ENCODE measurements around the gene SLC38A2.
A peak's percentile ranks its signal among the peaks of the same experiment; 100 is the strongest.

SLC38A2 gene

DNA sequence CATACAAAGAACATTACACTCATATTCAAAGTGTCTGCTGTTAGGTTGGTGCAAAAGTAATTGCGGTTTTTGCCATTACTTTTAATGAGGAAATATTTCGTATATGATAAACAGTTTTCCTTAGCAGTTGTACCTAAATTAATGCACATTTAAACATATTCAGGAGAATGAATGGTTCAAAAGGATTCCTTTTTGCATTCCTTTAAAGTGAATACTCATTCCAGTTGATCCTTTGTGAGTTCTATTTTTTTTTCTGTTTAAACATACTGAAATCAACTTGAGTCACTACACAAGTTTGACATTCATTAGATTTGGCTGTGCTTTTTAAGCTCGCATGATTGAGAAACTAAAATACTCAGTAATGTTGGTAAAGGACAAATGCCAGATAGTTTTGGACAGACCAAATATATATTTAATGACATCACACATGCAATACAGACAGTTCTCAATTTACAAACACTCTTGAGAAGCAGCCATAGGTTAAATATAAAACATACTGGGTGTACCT is 13.8 kb upstream of the SLC38A2 start:
- Histone ChIP-seq H3K4me3 (ENCODE audit: low read depth, low read length) (no peak overlapping the region), H3K9ac (no peak overlapping the region), H2AFZ (no peak overlapping the region), H3K4me1 (peaks cover 3% of the 10 kb centered on the region), H3K9me3 (ENCODE audit: control insufficient read depth, low read length) (no peaks in the 10 kb centered on the region), H3K36me3 (ENCODE audit: control insufficient read depth, insufficient read depth, low read length) (no peaks in the 10 kb centered on the region), H3K27ac (no peak overlapping the region), H3K4me2 (ENCODE audit: low read length) (no peak overlapping the region), H3K79me2 (peaks cover 4% of the 10 kb centered on the region), H3K27me3 (ENCODE audit: control insufficient read depth, insufficient read depth, low read length) (no peaks in the 10 kb centered on the region)
- TF ChIP-seq, protein P1, sequence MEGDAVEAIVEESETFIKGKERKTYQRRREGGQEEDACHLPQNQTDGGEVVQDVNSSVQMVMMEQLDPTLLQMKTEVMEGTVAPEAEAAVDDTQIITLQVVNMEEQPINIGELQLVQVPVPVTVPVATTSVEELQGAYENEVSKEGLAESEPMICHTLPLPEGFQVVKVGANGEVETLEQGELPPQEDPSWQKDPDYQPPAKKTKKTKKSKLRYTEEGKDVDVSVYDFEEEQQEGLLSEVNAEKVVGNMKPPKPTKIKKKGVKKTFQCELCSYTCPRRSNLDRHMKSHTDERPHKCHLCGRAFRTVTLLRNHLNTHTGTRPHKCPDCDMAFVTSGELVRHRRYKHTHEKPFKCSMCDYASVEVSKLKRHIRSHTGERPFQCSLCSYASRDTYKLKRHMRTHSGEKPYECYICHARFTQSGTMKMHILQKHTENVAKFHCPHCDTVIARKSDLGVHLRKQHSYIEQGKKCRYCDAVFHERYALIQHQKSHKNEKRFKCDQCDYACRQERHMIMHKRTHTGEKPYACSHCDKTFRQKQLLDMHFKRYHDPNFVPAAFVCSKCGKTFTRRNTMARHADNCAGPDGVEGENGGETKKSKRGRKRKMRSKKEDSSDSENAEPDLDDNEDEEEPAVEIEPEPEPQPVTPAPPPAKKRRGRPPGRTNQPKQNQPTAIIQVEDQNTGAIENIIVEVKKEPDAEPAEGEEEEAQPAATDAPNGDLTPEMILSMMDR (IDR thresholded peaks at IDR 0.05): no peak

GRCh38 chr12:46385438-46385837 is 12.9 kb upstream of the SLC38A2 start:
- Histone ChIP-seq H3K79me2 (peaks cover 3% of the 10 kb centered on the region), H2AFZ (no peak overlapping the region), H3K4me3 (ENCODE audit: low read depth, low read length) (no peak overlapping the region), H3K36me3 (ENCODE audit: control insufficient read depth, insufficient read depth, low read length) (no peaks in the 10 kb centered on the region), H3K27ac (no peak overlapping the region), H3K9me3 (ENCODE audit: control insufficient read depth, low read length) (no peaks in the 10 kb centered on the region), H3K27me3 (ENCODE audit: control insufficient read depth, insufficient read depth, low read length) (no peaks in the 10 kb centered on the region), H3K9ac (no peak overlapping the region), H3K4me1 (peaks cover 3% of the 10 kb centered on the region), H3K4me2 (ENCODE audit: low read length) (no peak overlapping the region)
- TF ChIP-seq, protein P1 (IDR thresholded peaks at IDR 0.05): no peak

DNA sequence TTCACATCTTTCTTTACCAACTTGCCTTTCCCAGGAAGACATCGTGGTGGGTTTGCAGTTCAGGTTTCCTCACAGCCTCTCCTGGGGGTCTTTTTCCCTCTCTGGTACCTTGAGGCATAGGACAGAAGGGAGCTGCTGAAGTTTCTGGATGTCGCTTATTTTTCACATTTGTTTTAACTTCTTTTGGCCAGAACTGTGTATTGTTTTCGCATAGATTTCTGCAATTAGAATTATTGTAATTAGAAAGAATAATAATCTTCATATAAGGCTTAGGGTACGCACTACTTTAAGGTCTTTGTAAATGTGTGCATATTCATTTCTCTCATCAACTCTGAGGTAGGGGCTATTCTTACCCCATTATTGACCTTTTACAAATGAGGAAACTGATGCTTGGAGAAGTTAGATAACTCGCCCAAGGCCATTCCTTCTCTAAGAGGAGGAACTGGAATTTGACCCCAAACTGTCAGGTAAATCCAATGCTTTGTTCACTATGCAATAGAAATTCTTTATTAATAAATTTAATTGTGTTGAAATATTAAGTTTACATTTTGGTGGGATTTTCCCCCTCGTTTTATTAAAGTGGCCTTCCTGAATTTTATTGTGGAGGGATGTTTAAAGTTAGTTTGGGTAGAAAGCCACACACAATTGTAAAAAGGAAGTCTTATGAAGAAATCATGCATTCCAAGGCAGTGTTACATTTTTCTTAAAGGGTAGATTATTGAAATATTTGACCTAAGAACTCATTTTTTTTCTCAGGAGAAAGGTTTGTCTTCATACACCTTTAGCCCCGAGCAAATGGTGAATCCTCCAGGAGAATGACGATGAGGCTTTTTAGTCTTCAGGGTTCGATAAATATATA is 12.1 kb upstream of the SLC38A2 start:
- H3K27me3 ChIP-seq (ENCODE audit: control insufficient read depth, insufficient read depth, low read length): no peaks in the 10 kb centered on the region

DNA sequence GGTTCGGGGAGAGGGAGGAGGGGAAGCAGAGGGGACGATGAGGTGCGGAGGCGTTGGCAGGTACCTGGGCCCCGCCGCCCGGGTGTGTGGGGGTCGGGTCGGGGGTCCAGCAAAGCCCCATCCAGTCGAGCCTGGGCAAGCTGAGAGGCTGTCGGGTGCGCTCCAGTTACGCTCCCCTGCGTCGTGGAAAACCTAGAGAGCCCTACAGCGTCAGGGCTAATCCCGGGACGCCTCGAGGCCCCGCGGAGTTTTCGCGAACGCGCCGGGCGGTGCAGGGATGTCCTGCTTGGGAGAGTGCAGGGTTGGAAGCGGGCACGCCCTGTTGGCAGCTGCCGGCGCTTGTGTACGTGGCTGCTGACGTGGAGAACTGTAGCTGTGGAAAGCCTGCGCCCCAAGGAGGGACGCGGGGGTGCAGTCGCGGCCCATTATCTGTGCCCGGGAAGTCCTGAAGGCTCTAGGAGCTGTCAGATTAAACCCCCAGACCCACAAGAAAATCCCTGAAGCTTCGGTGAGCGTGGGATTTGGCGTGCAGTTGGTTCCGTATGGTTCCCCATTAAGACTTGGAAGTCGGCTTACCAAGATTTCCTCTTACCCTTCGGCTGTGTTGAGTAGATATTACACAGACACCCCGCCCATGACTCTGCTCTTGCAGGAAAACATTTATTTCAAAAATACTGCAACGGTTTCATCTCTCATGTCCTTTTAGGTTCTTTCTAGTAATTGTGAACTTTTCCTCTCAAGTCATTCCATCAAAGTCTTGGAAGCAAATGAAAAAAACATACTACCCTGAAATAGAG is 11.3 kb upstream of the SLC38A2 start:
- H2AFZ ChIP-seq: peak overlapping the region; percentile 98
- no peaks in the 10 kb centered on the region for H3K79me2 ChIP-seq
- peak overlapping the region; percentile 95 for H3K4me2 ChIP-seq (ENCODE audit: low read length)
- H3K4me3 ChIP-seq (ENCODE audit: low read depth, low read length): peak overlapping the region; percentile 85
- H3K4me1 ChIP-seq: peaks cover 3% of the 10 kb centered on the region
- no peaks in the 10 kb centered on the region for H3K36me3 ChIP-seq (ENCODE audit: control insufficient read depth, insufficient read depth, low read length)
- TF ChIP-seq, protein P1 (IDR thresholded peaks at IDR 0.05): peak; percentile 15
- H3K27ac ChIP-seq: peak overlapping the region; percentile 98
- H3K9ac ChIP-seq: peak overlapping the region; percentile 38
- H3K27me3 ChIP-seq (ENCODE audit: control insufficient read depth, insufficient read depth, low read length): no peaks in the 10 kb centered on the region
- no peaks in the 10 kb centered on the region for H3K9me3 ChIP-seq (ENCODE audit: control insufficient read depth, low read length)

More for the DNA sequence above, 12.1 kb upstream of the SLC38A2 start:
- peak overlapping the region; percentile 85 for H3K4me3 ChIP-seq (ENCODE audit: low read depth, low read length)
- no peaks in the 10 kb centered on the region for H3K36me3 ChIP-seq (ENCODE audit: control insufficient read depth, insufficient read depth, low read length)
- H2AFZ ChIP-seq: peak overlapping the region; percentile 98
- H3K9me3 ChIP-seq (ENCODE audit: control insufficient read depth, low read length): no peaks in the 10 kb centered on the region
- no peak overlapping the region for H3K9ac ChIP-seq
- peak overlapping the region; percentile 98 for H3K27ac ChIP-seq
- H3K4me2 ChIP-seq (ENCODE audit: low read length): peak overlapping the region; percentile 95
- peaks cover 3% of the 10 kb centered on the region for H3K79me2 ChIP-seq
- TF ChIP-seq, protein P1 (IDR thresholded peaks at IDR 0.05): no peak
- H3K4me1 ChIP-seq: peaks cover 3% of the 10 kb centered on the region
